Large intestine (tissue), 12 donors: Measurements from ENCODE around the gene ZNF699. TPM values are rescaled to one million over a fixed set of nuclear protein-coding genes. Genes with fewer than 3 reads are reported as not detected.

ENCODE experiments used
- DNase-seq, 2 donors: peaks; one replicate each; pipeline versions ENCODE4 v3.0.0 to v3.0.0-alpha.2; 2013
- H3K27ac ChIP-seq: one replicate; pipeline ENCODE4 v1.5.1; 2013; ENCODE audit warnings: low read length
- H3K27me3 ChIP-seq: 2 replicates; pipeline ENCODE4 v1.6.1; 2013; ENCODE audit warnings: low read length; ENCODE audit not compliant: control insufficient read depth, insufficient read depth
- H3K36me3 ChIP-seq: 2 replicates; pipeline ENCODE4 v1.6.1; 2013; ENCODE audit warnings: low read length; ENCODE audit not compliant: control insufficient read depth, insufficient read depth
- H3K4me1 ChIP-seq: one replicate; pipeline ENCODE4 v1.6.1; 2013; ENCODE audit warnings: low read length; ENCODE audit not compliant: control insufficient read depth, insufficient read depth
- H3K4me3 ChIP-seq: one replicate; pipeline ENCODE4 v1.5.1; 2013; ENCODE audit warnings: low read length
- H3K9me3 ChIP-seq: one replicate; pipeline ENCODE4 v1.6.1; 2013; ENCODE audit warnings: mild to moderate bottlenecking, low read depth, low read length, moderate library complexity; ENCODE audit not compliant: control insufficient read depth
- WGBS: methylation state at CpG from one replicate; pipeline ENCODE4 v1.1.5; 2013; ENCODE audit warnings: low lambda C conversion rate; ENCODE audit not compliant: insufficient coverage; 5-methylcytosine and 5-hydroxymethylcytosine counted together
- long read RNA-seq, 11 donors: transcript quantifications; one replicate each; lab custom pipeline, GENCODE V29; 2026
- polyA plus RNA-seq: library from polyadenylated mRNA; unstranded; fragments of 120-200 nt; gene quantifications from one replicate; pipeline ENCODE4 v1.2.1, GENCODE V29; 2013

Gene ZNF699
- polyA plus RNA-seq: 3.5 TPM
- long read RNA-seq, donor 1: 0 reads
- long read RNA-seq, donor 2, partial matches to known transcripts: 0 of 1 reads
- long read RNA-seq, donor 2, other reads (novel, unspliced or antisense): 0 of 1 reads
- long read RNA-seq, donor 3: 0 reads
- long read RNA-seq, donor 4: 0 reads
- long read RNA-seq, donor 5, partial matches to known transcripts: 0 of 1 reads
- long read RNA-seq, donor 5, other reads (novel, unspliced or antisense): 0 of 1 reads
- long read RNA-seq, donor 6, partial matches to known transcripts: 40 of 41 reads
- long read RNA-seq, donor 6, other reads (novel, unspliced or antisense): 0 of 41 reads
- long read RNA-seq, donor 7, partial matches to known transcripts: 24 of 24 reads
- long read RNA-seq, donor 7, other reads (novel, unspliced or antisense): 0 of 24 reads
- long read RNA-seq, donor 8: 0 reads
- long read RNA-seq, donor 9, partial matches to known transcripts: 17 of 18 reads
- long read RNA-seq, donor 9, other reads (novel, unspliced or antisense): 0 of 18 reads
- long read RNA-seq, donor 10, partial matches to known transcripts: 16 of 17 reads
- long read RNA-seq, donor 10, other reads (novel, unspliced or antisense): 0 of 17 reads
- long read RNA-seq, donor 11, partial matches to known transcripts: 0 of 1 reads
- long read RNA-seq, donor 11, other reads (novel, unspliced or antisense): 0 of 1 reads

GRCh38 chr19:9309139-9309973, at the start of gene ZNF699:
TSS of gene ZNF699 (minus strand) at chr19:9309838. CDS start at chr19:9305119, 4,719 bp downstream.
- H3K9me3 ChIP-seq: no peaks in the 10 kb centered on the region
- DNase-seq: peak; percentile 97
- no peaks in the 10 kb centered on the region for H3K27me3 ChIP-seq
- peaks cover 4% of the 10 kb centered on the region for H3K4me1 ChIP-seq
- peak within 1 kb of the TSS; percentile 57 for H3K4me3 ChIP-seq
- peak within 1 kb of the TSS; percentile 76 for H3K27ac ChIP-seq
- H3K36me3 ChIP-seq: peaks cover under 1% of the 10 kb centered on the region
- no CpG with 5 or more reads among the region's 63 CpGs for WGBS

GRCh38 chr19:9354651-9355050, 45.0 kb upstream of the ZNF699 start:
- Histone ChIP-seq H3K27me3 (no peaks in the 10 kb centered on the region), H3K9me3 (peaks cover 16% of the 10 kb centered on the region), H3K4me1 (no peaks in the 10 kb centered on the region), H3K27ac (no peak overlapping the region), H3K36me3 (peaks cover 4% of the 10 kb centered on the region), H3K4me3 (no peak overlapping the region)
- DNase-seq: no peak
- WGBS: no CpG with 5 or more reads among the region's 2 CpGs

- no peaks in the 10 kb centered on the region for H3K27me3 ChIP-seq
- peaks cover 5% of the 10 kb centered on the region for H3K36me3 ChIP-seq
- no peak overlapping the region for H3K27ac ChIP-seq
- DNase-seq: no peak
- no peak overlapping the region for H3K4me3 ChIP-seq
- no peaks in the 10 kb centered on the region for H3K4me1 ChIP-seq
- peaks cover 24% of the 10 kb centered on the region for H3K9me3 ChIP-seq
Measured at GRCh38 chr19:9353011-9353410, 43.4 kb upstream of the ZNF699 start.

GRCh38 chr19:9352505-9352904, 42.9 kb upstream of the ZNF699 start:
- H3K27ac ChIP-seq: no peak overlapping the region
- no peak for DNase-seq
- no peak overlapping the region for H3K4me3 ChIP-seq
- H3K36me3 ChIP-seq: peaks cover 4% of the 10 kb centered on the region
- WGBS: 100% methylated on average over 1 of the region's 2 CpGs
- H3K27me3 ChIP-seq: no peaks in the 10 kb centered on the region
- peaks cover 24% of the 10 kb centered on the region for H3K9me3 ChIP-seq
- no peaks in the 10 kb centered on the region for H3K4me1 ChIP-seq

- Histone ChIP-seq H3K4me3 (no peak overlapping the region), H3K27me3 (no peaks in the 10 kb centered on the region), H3K27ac (no peak overlapping the region), H3K36me3 (peaks cover 7% of the 10 kb centered on the region), H3K9me3 (peaks cover 41% of the 10 kb centered on the region), H3K4me1 (no peaks in the 10 kb centered on the region)
- WGBS: 100% methylated on average over 4 of the region's 22 CpGs
- DNase-seq: no peak
Measured at GRCh38 chr19:9348671-9349070, 39.0 kb upstream of the ZNF699 start.

GRCh38 chr19:9348253-9348652, 38.6 kb upstream of the ZNF699 start:
- Histone ChIP-seq H3K4me3 (no peak overlapping the region), H3K4me1 (no peaks in the 10 kb centered on the region), H3K27me3 (no peaks in the 10 kb centered on the region), H3K27ac (no peak overlapping the region), H3K36me3 (peaks cover 11% of the 10 kb centered on the region), H3K9me3 (peaks cover 41% of the 10 kb centered on the region)
- 100% methylated on average over 2 of the region's 3 CpGs for WGBS
- no peak for DNase-seq

GRCh38 chr19:9345005-9345404, 35.4 kb upstream of the ZNF699 start:
- Histone ChIP-seq H3K9me3 (peaks cover 46% of the 10 kb centered on the region), H3K27me3 (no peaks in the 10 kb centered on the region), H3K4me1 (no peaks in the 10 kb centered on the region), H3K27ac (no peak overlapping the region), H3K36me3 (peaks cover 31% of the 10 kb centered on the region), H3K4me3 (no peak overlapping the region)
- DNase-seq: no peak
- 100% methylated on average over 1 of the region's 2 CpGs for WGBS

GRCh38 chr19:9342610-9343304, 33.1 kb upstream of the ZNF699 start:
- no peaks in the 10 kb centered on the region for H3K27me3 ChIP-seq
- no peaks in the 10 kb centered on the region for H3K4me1 ChIP-seq
- H3K9me3 ChIP-seq: peaks cover 46% of the 10 kb centered on the region
- peaks cover 41% of the 10 kb centered on the region for H3K36me3 ChIP-seq
- H3K27ac ChIP-seq: no peak overlapping the region
- WGBS: 100% methylated on average over 1 of the region's 6 CpGs
- no peak for DNase-seq
- H3K4me3 ChIP-seq: no peak overlapping the region

- no peaks in the 10 kb centered on the region for H3K27me3 ChIP-seq
- H3K4me3 ChIP-seq: no peak overlapping the region
- H3K27ac ChIP-seq: no peak overlapping the region
- no peaks in the 10 kb centered on the region for H3K4me1 ChIP-seq
- no peak for DNase-seq
- peaks cover 50% of the 10 kb centered on the region for H3K9me3 ChIP-seq
- peaks cover 26% of the 10 kb centered on the region for H3K36me3 ChIP-seq
Measured at GRCh38 chr19:9329999-9330398, 20.4 kb upstream of the ZNF699 start.

- Histone ChIP-seq H3K36me3 (peaks cover 3% of the 10 kb centered on the region), H3K27ac (peak overlapping the region; percentile 95), H3K4me3 (peak overlapping the region; percentile 88), H3K9me3 (peaks cover 29% of the 10 kb centered on the region), H3K4me1 (no peaks in the 10 kb centered on the region), H3K27me3 (no peaks in the 10 kb centered on the region)
- WGBS: no CpG with 5 or more reads among the region's 9 CpGs
- no peak for DNase-seq
Measured at GRCh38 chr19:9324584-9324962, 14.9 kb upstream of the ZNF699 start.
